Measurements from ENCODE around the gene MYO3B.

The MYO3B gene

GRCh38 chr2:170360546-170361089 lies 182.7 kb downstream of the MYO3B start:
- TF ChIP-seq GATA1 (IDR thresholded peaks at IDR 0.05; ENCODE audit: low read depth, low read length): no peak
- TF ChIP-seq POLR2A (IDR thresholded peaks at IDR 0.05; ENCODE audit: low read length): no peak
- DNase-seq: no peak

- TF ChIP-seq GATA1 (IDR thresholded peaks at IDR 0.05; ENCODE audit: low read depth, low read length) (no peak), POLR2A (IDR thresholded peaks at IDR 0.05; ENCODE audit: low read length) (no peak)
- DNase-seq: peak; percentile 69 to 78
Observed at GRCh38 chr2:170361090-170361936, 183.4 kb downstream of the MYO3B start.

GRCh38 chr2:170362313-170362870 lies 184.4 kb downstream of the MYO3B start:
- no peak for TF ChIP-seq GATA1 (IDR thresholded peaks at IDR 0.05; ENCODE audit: low read depth, low read length)
- no peak for TF ChIP-seq POLR2A (IDR thresholded peaks at IDR 0.05; ENCODE audit: low read length)
- no peak for DNase-seq

GRCh38 chr2:170362871-170363631 lies 185.1 kb downstream of the MYO3B start:
- peak; percentile 38 to 46 for DNase-seq
- no peak for TF ChIP-seq GATA1 (IDR thresholded peaks at IDR 0.05; ENCODE audit: low read depth, low read length)
- no peak for TF ChIP-seq POLR2A (IDR thresholded peaks at IDR 0.05; ENCODE audit: low read length)

- DNase-seq: no peak
- TF ChIP-seq GATA1 (IDR thresholded peaks at IDR 0.05; ENCODE audit: low read depth, low read length) (no peak), POLR2A (IDR thresholded peaks at IDR 0.05; ENCODE audit: low read length) (no peak)
Observed at GRCh38 chr2:170365003-170365402, 187.1 kb downstream of the MYO3B start.

- TF ChIP-seq GATA1 (IDR thresholded peaks at IDR 0.05; ENCODE audit: low read depth, low read length) (no peak), POLR2A (IDR thresholded peaks at IDR 0.05; ENCODE audit: low read length) (no peak)
- DNase-seq: no peak
Observed at GRCh38 chr2:170365686-170366085, 187.7 kb downstream of the MYO3B start.

GRCh38 chr2:170368370-170368769 lies 190.4 kb downstream of the MYO3B start:
- TF ChIP-seq GATA1 (IDR thresholded peaks at IDR 0.05; ENCODE audit: low read depth, low read length) (no peak), POLR2A (IDR thresholded peaks at IDR 0.05; ENCODE audit: low read length) (no peak)
- no peak for DNase-seq

GRCh38 chr2:170369228-170369627 lies 191.3 kb downstream of the MYO3B start:
- DNase-seq: no peak
- TF ChIP-seq GATA1 (IDR thresholded peaks at IDR 0.05; ENCODE audit: low read depth, low read length): no peak
- no peak for TF ChIP-seq POLR2A (IDR thresholded peaks at IDR 0.05; ENCODE audit: low read length)

- peak in 1 of 2 experiments; percentile 29 for DNase-seq
- TF ChIP-seq POLR2A (IDR thresholded peaks at IDR 0.05; ENCODE audit: low read length) (no peak), GATA1 (IDR thresholded peaks at IDR 0.05; ENCODE audit: low read depth, low read length) (no peak)
Observed at GRCh38 chr2:170369894-170370293, 191.9 kb downstream of the MYO3B start.

- DNase-seq: peak in 1 of 2 experiments; percentile 7
- TF ChIP-seq POLR2A (IDR thresholded peaks at IDR 0.05; ENCODE audit: low read length) (no peak), GATA1 (IDR thresholded peaks at IDR 0.05; ENCODE audit: low read depth, low read length) (no peak)
Observed at GRCh38 chr2:170371231-170371998, 193.5 kb downstream of the MYO3B start.

- no peak for DNase-seq
- no peak for TF ChIP-seq POLR2A (IDR thresholded peaks at IDR 0.05; ENCODE audit: low read length)
- TF ChIP-seq GATA1 (IDR thresholded peaks at IDR 0.05; ENCODE audit: low read depth, low read length): no peak
Observed at GRCh38 chr2:170375192-170375591, 197.2 kb downstream of the MYO3B start.

- no peak for TF ChIP-seq POLR2A (IDR thresholded peaks at IDR 0.05; ENCODE audit: low read length)
- no peak for TF ChIP-seq GATA1 (IDR thresholded peaks at IDR 0.05; ENCODE audit: low read depth, low read length)
- DNase-seq: no peak
Observed at GRCh38 chr2:170377500-170378207, 199.7 kb downstream of the MYO3B start.

GRCh38 chr2:170380267-170380666 lies 202.3 kb downstream of the MYO3B start:
- TF ChIP-seq POLR2A (IDR thresholded peaks at IDR 0.05; ENCODE audit: low read length) (no peak), GATA1 (IDR thresholded peaks at IDR 0.05; ENCODE audit: low read depth, low read length) (no peak)
- no peak for DNase-seq
